ENCODE measurements around the gene PVALB. TPM values are rescaled to one million over a fixed set of nuclear protein-coding genes. Genes with fewer than 3 reads are reported as not detected.
"Not testable (repeated sequence)": the region's sequence is repeated elsewhere in the genome, so short reads cannot be mapped to it uniquely, and the experiment has no call there.

PVALB gene
- total RNA-seq, 1 donor from 2014 or later = not detected

- intact Hi-C loops (cut with micrococcal nuclease) = no loop called here
- no peak for DNase-seq
- Histone ChIP-seq H3K27me3 (ENCODE audit: low read depth) (peaks cover 46% of the 10 kb centered on the region), H3K9me3 (replicated peaks) (no peaks in the 10 kb centered on the region), H3K4me1 (no peaks in the 10 kb centered on the region), H3K36me3 (peaks cover 6% of the 10 kb centered on the region), H3K4me3 (no peak overlapping the region), H3K27ac (replicated peaks) (no peak overlapping the region)
- TF ChIP-seq CTCF (IDR thresholded peaks at IDR 0.05; ENCODE audit: borderline replicate concordance) = no peak
Observed at GRCh38 chr22:36755316-36755715, 61.5 kb downstream of the PVALB start.

- intact Hi-C loops (cut with micrococcal nuclease) = not testable (repeated sequence)
Observed at GRCh38 chr22:36754881-36755280, 62.0 kb downstream of the PVALB start.

GRCh38 chr22:36753916-36754315 is 62.9 kb downstream of the PVALB start:
- intact Hi-C loops (cut with micrococcal nuclease) = no loop called here
- no peaks in the 10 kb centered on the region for H3K4me1 ChIP-seq

More at GRCh38 chr22:36754881-36755280, 62.0 kb downstream of the PVALB start:
- not testable (repeated sequence) for H3K27ac ChIP-seq (replicated peaks); H3K4me3 ChIP-seq; H3K36me3 ChIP-seq; DNase-seq; H3K4me1 ChIP-seq; H3K9me3 ChIP-seq (replicated peaks)
- peaks cover 46% of the 10 kb centered on the region for H3K27me3 ChIP-seq (ENCODE audit: low read depth)

GRCh38 chr22:36753120-36753802 is 63.6 kb downstream of the PVALB start:
- intact Hi-C loops (cut with micrococcal nuclease) = no loop called here
- Histone ChIP-seq H3K27ac (replicated peaks) (no peak overlapping the region), H3K4me1 (no peaks in the 10 kb centered on the region), H3K9me3 (replicated peaks) (no peaks in the 10 kb centered on the region), H3K36me3 (no peaks in the 10 kb centered on the region), H3K27me3 (ENCODE audit: low read depth) (peaks cover 46% of the 10 kb centered on the region), H3K4me3 (no peak overlapping the region)
- TF ChIP-seq CTCF (IDR thresholded peaks at IDR 0.05; ENCODE audit: borderline replicate concordance) = no peak
- no peak for DNase-seq

More at GRCh38 chr22:36753916-36754315, 62.9 kb downstream of the PVALB start:
- Histone ChIP-seq H3K36me3 (no peaks in the 10 kb centered on the region), H3K9me3 (replicated peaks) (no peaks in the 10 kb centered on the region), H3K27me3 (ENCODE audit: low read depth) (peaks cover 46% of the 10 kb centered on the region), H3K4me3 (no peak overlapping the region), H3K27ac (replicated peaks) (no peak overlapping the region)
- DNase-seq = no peak
- TF ChIP-seq CTCF (IDR thresholded peaks at IDR 0.05; ENCODE audit: borderline replicate concordance) = no peak

Other genes with a start within 250 kb of the PVALB start
- gene CACNG2, start 113.3 kb downstream of the PVALB start, total RNA-seq = not detected
- gene IFT27, start 40.9 kb downstream of the PVALB start, total RNA-seq = 31.2 TPM
- 5.5 TPM for gene NCF4, start 44.0 kb upstream of the PVALB start, total RNA-seq
- gene CSF2RB, start 96.6 kb upstream of the PVALB start, total RNA-seq = 2.8 TPM
- gene TST, start 202.4 kb upstream of the PVALB start, total RNA-seq = 39.8 TPM
- gene MPST, start 202.7 kb upstream of the PVALB start, total RNA-seq = 58.3 TPM
- gene KCTD17, start 234.7 kb upstream of the PVALB start, total RNA-seq = 14.3 TPM